Measurements from ENCODE around the gene IBSP.

- TF ChIP-seq CTCF (IDR thresholded peaks at IDR 0.05) (no peak), POLR2A (IDR thresholded peaks at IDR 0.05) (no peak), POLR2AphosphoS5 (IDR thresholded peaks at IDR 0.05; ENCODE audit: insufficient read depth in 1 of 2, low read depth in 1 of 2) (no peak)
Observed at GRCh38 chr4:87853891-87854290, 54.5 kb downstream of the IBSP start.

Data from vagina (tissue), 2 donors.